Coronary artery (tissue), 2 donors: ENCODE results near the gene CEMIP2.
"Not testable (repeated sequence)": the region's sequence is repeated elsewhere in the genome, so short reads cannot be mapped to it uniquely, and the experiment has no call there.

ENCODE experiments used
- DNase-seq: peaks from one replicate; pipeline ENCODE4 v3.0.0-alpha.2; 2017; ENCODE audit warnings: low spot score
- H3K27ac ChIP-seq, 2 donors: fragments of 200-600 bp; sonication (generic); one replicate each; pipeline ENCODE4 v1.5.1; 2016 to 2019
- H3K4me3 ChIP-seq: fragments of 200-600 bp; sonication (generic); 2 replicates; pipeline ENCODE4 v1.5.1; 2016; ENCODE audit warnings: mild to moderate bottlenecking, moderate library complexity
- CTCF ChIP-seq: fragments of 200-600 bp; sonication (generic); IDR thresholded peaks from one replicate; pipeline ENCODE4 v1.5.1; 2019; ENCODE audit warnings: antibody characterized with exemption

Gene CEMIP2

GRCh38 chr9:71663216-71663615 is 105.1 kb downstream of the CEMIP2 start:
- Histone ChIP-seq H3K4me3 (no peak overlapping the region), H3K27ac (no peak overlapping the region)
- no peak for TF ChIP-seq CTCF
- no peak for DNase-seq

- no peak for DNase-seq
- Histone ChIP-seq H3K4me3 (no peak overlapping the region), H3K27ac (no peak overlapping the region)
- no peak for TF ChIP-seq CTCF
These were observed 106.2 kb downstream of the CEMIP2 start for GRCh38 chr9:71662082-71662481.

GRCh38 chr9:71657276-71657675 is 111.0 kb downstream of the CEMIP2 start:
- H3K4me3 ChIP-seq, H3K27ac ChIP-seq, DNase-seq: not testable (repeated sequence)

- H3K4me3 ChIP-seq, result no peak overlapping the region
- no peak for TF ChIP-seq CTCF
- DNase-seq, result no peak
- no peak overlapping the region for H3K27ac ChIP-seq
These were observed 111.8 kb downstream of the CEMIP2 start for GRCh38 chr9:71656496-71656895.

- no peak for DNase-seq
- Histone ChIP-seq H3K27ac (no peak overlapping the region), H3K4me3 (no peak overlapping the region)
- TF ChIP-seq CTCF, result no peak
These were observed 112.5 kb downstream of the CEMIP2 start for GRCh38 chr9:71655778-71656177.

- Histone ChIP-seq H3K4me3 (no peak overlapping the region), H3K27ac (no peak overlapping the region)
- no peak for DNase-seq
- TF ChIP-seq CTCF, result no peak
These were observed 113.2 kb downstream of the CEMIP2 start for GRCh38 chr9:71655141-71655540.

GRCh38 chr9:71652480-71652879 is 115.8 kb downstream of the CEMIP2 start:
- no peak for TF ChIP-seq CTCF
- Histone ChIP-seq H3K4me3 (no peak overlapping the region), H3K27ac (no peak overlapping the region)
- DNase-seq, result no peak

GRCh38 chr9:71648453-71648852 is 119.9 kb downstream of the CEMIP2 start:
- no peak for TF ChIP-seq CTCF
- no peak for DNase-seq
- H3K27ac ChIP-seq, result no peak overlapping the region
- no peak overlapping the region for H3K4me3 ChIP-seq
